Type B pancreatic cell (in vitro differentiated cells): Measurements from ENCODE around the gene PRR5. TPM values are rescaled to one million over a fixed set of nuclear protein-coding genes. Genes with fewer than 3 reads are reported as not detected.

Experiments used
- DNase-seq: peaks from one replicate; pipeline ENCODE4 v3.0.0; 2021; ENCODE audit warnings: mixed read lengths; ENCODE audit not compliant: unreplicated experiment; ENCODE audit errors: extremely low spot score
- H3K27ac Mint-ChIP-seq: 2 replicates; pipeline ENCODE4 v1.8.0; 2021; ENCODE audit warnings: mild to moderate bottlenecking, mixed read lengths
- H3K27me3 Mint-ChIP-seq: 2 replicates; pipeline ENCODE4 v1.8.0; 2021; ENCODE audit warnings: mixed read lengths
- H3K36me3 Mint-ChIP-seq: 2 replicates; pipeline ENCODE4 v1.8.0; 2021; ENCODE audit warnings: mixed read lengths
- H3K4me1 Mint-ChIP-seq: one replicate; pipeline ENCODE4 v1.8.0; 2021; ENCODE audit warnings: mixed read lengths; ENCODE audit not compliant: unreplicated experiment
- H3K4me3 Mint-ChIP-seq: 2 replicates; pipeline ENCODE4 v1.8.0; 2021; ENCODE audit warnings: mild to moderate bottlenecking, mixed read lengths
- H3K9me3 Mint-ChIP-seq: 2 replicates; pipeline ENCODE4 v1.8.0; 2021; ENCODE audit warnings: mixed read lengths
- CTCF ChIP-seq: fragments of 200-600 bp; sonication (generic); conservative IDR thresholded peaks from 2 replicates; pipeline ENCODE4 v1.5.0; 2021; ENCODE audit warnings: antibody characterized with exemption, mild to moderate bottlenecking
- total RNA-seq: library from RNA; stranded (reverse); gene quantifications from 2 replicates; pipeline ENCODE4 v1.2.1, GENCODE V29; 2021; ENCODE audit warnings: low replicate concordance

The PRR5 gene
- total RNA-seq, 1 donor from 2014 or later, result 21.2 TPM

- H3K9me3 Mint-ChIP-seq, result no peaks in the 10 kb centered on the region
- DNase-seq, result no peak
- no peak overlapping the region for H3K4me3 Mint-ChIP-seq
- no peak overlapping the region for H3K27ac Mint-ChIP-seq
- H3K4me1 Mint-ChIP-seq, result peaks cover 26% of the 10 kb centered on the region
- H3K36me3 Mint-ChIP-seq, result no peaks in the 10 kb centered on the region
- TF ChIP-seq CTCF, result no peak
- no peaks in the 10 kb centered on the region for H3K27me3 Mint-ChIP-seq
These were observed 19.3 kb upstream of the PRR5 start for GRCh38 chr22:44682556-44683168.

- no peaks in the 10 kb centered on the region for H3K36me3 Mint-ChIP-seq
- no peak for TF ChIP-seq CTCF
- no peak overlapping the region for H3K27ac Mint-ChIP-seq
These were observed 18.8 kb upstream of the PRR5 start for GRCh38 chr22:44683237-44683636.

GRCh38 chr22:44683881-44684280 is 18.1 kb upstream of the PRR5 start:
- no peak overlapping the region for H3K27ac Mint-ChIP-seq
- TF ChIP-seq CTCF, result no peak
- no peaks in the 10 kb centered on the region for H3K9me3 Mint-ChIP-seq
- peaks cover 28% of the 10 kb centered on the region for H3K4me1 Mint-ChIP-seq
- no peaks in the 10 kb centered on the region for H3K36me3 Mint-ChIP-seq
- H3K27me3 Mint-ChIP-seq, result no peaks in the 10 kb centered on the region
- DNase-seq, result no peak
- no peak overlapping the region for H3K4me3 Mint-ChIP-seq

More at GRCh38 chr22:44683237-44683636, 18.8 kb upstream of the PRR5 start:
- H3K4me3 Mint-ChIP-seq, result no peak overlapping the region
- H3K9me3 Mint-ChIP-seq, result no peaks in the 10 kb centered on the region
- peaks cover 26% of the 10 kb centered on the region for H3K4me1 Mint-ChIP-seq
- DNase-seq, result no peak
- no peaks in the 10 kb centered on the region for H3K27me3 Mint-ChIP-seq

GRCh38 chr22:44684506-44685383 is 17.3 kb upstream of the PRR5 start:
- peak overlapping the region; percentile 34 for H3K4me3 Mint-ChIP-seq
- no peaks in the 10 kb centered on the region for H3K36me3 Mint-ChIP-seq
- no peaks in the 10 kb centered on the region for H3K9me3 Mint-ChIP-seq
- no peaks in the 10 kb centered on the region for H3K27me3 Mint-ChIP-seq
- TF ChIP-seq CTCF, result peak; percentile 98
- peak; percentile 85 for DNase-seq
- H3K27ac Mint-ChIP-seq, result peak overlapping the region; percentile 76
- H3K4me1 Mint-ChIP-seq, result peaks cover 22% of the 10 kb centered on the region

- H3K27me3 Mint-ChIP-seq, result no peaks in the 10 kb centered on the region
- TF ChIP-seq CTCF, result no peak
- H3K27ac Mint-ChIP-seq, result peak overlapping the region; percentile 76
- H3K4me3 Mint-ChIP-seq, result peak overlapping the region; percentile 34
- peaks cover 20% of the 10 kb centered on the region for H3K4me1 Mint-ChIP-seq
- DNase-seq, result no peak
- H3K9me3 Mint-ChIP-seq, result no peaks in the 10 kb centered on the region
- H3K36me3 Mint-ChIP-seq, result no peaks in the 10 kb centered on the region
These were observed 16.5 kb upstream of the PRR5 start for GRCh38 chr22:44685384-44686056.
